Measurements from ENCODE around the gene RNF207.
A peak's percentile ranks its signal among the peaks of the same experiment; 100 is the strongest.
"Not testable (repeated sequence)": the region's sequence is repeated elsewhere in the genome, so short reads cannot be mapped to it uniquely, and the experiment has no call there.

The RNF207 gene

DNA sequence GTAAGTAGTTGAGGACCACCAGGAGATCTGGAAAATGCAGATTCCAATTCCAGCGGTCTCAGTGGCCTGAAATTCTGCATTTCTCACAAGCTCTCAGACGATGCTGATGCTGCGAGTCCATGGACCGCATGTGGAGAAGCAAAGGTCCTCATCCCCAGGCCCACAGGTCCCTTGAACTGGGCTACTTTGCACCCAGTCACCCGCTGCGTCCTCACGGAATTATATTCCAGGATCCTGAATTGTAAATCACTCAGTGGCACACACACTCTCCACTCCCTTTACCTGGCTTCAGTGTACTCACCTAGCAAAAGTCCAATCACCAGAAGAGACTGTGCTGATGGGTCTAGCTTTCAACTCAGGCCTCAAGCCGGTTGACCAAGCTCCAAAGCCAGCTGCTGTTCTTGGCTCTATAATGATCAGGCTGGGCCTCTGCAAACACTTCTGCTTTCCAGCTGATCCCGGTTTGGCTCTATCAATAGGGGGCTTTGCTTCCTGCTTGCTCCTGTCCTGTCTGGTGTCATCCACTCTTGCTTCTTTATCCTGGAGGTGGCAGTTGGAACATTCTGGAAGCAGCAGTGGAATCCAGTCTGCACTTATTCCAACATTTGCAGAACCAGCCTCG, 5.6 kb upstream of the RNF207 start:
- no peak for DNase-seq

DNA sequence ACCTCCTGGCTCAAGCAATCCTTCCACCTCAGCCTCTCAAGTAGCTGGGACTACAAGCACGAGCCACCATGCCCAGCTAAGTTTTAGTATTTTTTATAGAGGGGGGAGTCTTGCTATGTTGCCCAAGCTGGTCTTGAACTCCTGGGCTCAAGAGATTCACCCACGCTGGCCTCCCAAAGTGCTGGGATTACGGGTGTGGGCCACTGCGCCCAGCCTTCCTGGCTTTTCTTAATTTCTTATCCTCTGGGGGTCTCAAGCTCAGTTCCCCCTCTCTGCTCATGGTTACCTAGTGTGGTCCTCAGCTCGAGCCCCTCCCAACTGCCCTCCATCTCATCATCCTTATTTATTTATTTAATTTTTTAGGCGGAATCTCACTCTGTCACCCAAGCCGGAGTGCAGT, 3.7 kb upstream of the RNF207 start:
- no peak for DNase-seq

DNA sequence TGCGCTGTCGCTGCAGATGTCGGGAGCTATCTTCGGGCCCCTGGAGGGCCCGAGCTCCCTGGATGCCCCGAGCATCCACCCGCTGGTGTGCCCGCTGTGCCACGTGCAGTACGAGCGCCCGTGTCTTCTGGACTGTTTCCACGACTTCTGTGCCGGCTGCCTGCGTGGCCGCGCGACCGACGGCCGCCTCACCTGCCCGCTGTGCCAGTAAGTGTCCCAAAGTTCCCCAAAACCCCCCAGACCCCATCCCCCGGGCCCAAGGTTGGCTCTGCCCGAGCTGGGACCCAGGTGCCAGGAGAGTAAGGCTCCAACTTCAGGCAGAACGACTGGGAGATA, 569 bp downstream of the RNF207 start:
- DNase-seq = peak in 1 of 14 donors; percentile 26

DNA sequence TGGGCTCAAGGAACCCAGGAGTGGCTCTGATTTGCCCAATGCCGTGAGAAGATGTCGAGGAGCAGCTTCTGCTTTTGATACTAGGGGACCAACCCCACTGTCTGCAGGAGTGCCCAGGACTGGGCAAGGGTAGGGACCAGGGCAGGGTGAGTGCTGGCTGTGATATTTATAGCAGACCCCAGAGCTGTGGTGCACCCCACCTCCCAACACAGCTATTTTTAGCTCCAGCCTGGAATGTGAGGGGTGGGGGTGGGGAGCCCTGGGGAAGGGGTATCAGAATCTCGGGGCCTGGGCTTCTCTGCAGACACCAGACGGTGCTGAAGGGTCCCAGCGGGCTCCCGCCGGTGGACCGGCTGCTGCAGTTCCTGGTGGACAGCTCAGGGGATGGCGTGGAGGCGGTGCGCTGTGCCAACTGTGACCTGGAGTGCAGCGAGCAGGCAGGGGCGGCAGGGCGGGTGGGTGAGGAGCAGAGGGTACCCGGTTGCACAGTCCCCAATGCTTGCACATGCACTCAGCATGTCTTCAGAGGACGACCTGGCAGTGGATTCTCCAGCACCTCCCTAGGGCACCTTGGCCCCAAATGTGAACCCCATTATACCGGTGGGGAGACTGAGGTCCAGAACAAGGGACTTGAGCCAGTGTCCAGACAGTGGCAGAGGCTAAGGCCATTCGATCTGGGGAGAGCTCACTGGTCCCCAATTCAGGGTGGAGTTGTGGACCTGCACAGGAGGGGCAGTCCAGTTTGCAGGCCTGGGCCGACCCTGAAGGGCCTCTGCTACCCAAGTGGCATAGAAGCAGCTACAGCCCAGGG, 1.4 kb downstream of the RNF207 start:
- DNase-seq = no peak

DNA sequence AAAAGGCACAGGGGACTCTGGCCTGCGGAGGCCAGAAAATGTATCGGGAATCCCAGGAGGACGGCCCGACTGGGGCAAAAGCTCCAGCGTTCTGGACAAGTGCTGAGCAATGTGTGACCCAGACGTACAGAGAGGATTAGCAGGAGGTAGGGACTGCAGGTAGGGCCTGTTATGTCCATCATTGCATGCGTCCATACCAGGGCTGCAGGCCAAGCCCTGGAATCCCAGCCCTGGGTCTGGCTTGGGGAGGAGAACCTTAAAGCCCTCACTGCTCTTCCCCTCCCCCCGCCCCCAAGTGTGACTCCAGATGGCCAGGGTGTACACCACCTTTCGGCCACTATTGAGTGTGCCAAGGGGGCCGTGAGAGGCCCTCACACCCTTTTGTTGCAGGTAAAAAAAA, 2.0 kb downstream of the RNF207 start:
- peak in 1 of 14 donors; percentile 20 for DNase-seq

DNA sequence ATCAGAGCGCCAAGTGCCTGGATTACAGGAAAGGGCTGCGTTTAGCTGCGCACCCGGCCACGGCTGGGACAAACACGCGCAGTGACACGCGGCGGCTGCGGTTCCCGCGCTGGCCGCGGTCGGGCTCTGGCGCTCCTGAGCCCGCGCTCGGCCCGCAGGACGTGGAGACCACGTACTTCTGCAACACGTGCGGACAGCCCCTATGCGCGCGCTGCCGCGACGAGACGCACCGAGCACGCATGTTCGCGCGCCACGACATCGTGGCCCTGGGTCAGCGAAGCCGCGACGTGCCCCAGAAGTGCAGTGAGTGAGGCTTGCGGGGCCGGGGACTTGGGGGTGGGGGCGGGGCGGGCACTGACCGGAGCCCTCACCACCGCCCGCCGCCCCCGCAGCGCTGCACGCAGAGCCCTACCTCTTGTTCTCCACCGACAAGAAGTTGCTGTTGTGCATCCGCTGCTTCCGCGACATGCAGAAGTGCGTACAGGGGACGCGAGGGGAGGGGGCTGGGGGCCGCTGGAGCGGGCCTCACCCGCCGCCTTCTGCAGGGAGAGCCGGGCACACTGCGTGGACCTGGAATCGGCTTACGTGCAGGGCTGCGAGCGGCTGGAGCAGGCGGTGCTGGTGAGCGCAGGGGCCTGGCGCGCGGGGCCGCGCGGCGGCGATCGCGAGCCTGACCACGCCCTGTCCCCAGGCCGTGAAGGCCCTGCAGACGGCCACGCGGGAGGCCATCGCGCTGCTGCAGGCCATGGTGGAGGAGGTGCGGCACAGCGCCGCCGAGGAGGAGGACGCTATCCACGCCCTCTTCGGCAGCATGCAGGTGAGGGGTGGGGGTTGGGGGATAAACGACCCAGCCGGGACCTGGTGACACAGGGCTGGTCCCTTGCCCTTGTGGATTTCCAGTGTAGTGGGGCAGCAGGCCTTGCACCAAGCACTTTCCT, 3.1 kb downstream of the RNF207 start:
- DNase-seq = peak in 4 of 14 donors; percentile 14 to 51 (median 30)

DNA sequence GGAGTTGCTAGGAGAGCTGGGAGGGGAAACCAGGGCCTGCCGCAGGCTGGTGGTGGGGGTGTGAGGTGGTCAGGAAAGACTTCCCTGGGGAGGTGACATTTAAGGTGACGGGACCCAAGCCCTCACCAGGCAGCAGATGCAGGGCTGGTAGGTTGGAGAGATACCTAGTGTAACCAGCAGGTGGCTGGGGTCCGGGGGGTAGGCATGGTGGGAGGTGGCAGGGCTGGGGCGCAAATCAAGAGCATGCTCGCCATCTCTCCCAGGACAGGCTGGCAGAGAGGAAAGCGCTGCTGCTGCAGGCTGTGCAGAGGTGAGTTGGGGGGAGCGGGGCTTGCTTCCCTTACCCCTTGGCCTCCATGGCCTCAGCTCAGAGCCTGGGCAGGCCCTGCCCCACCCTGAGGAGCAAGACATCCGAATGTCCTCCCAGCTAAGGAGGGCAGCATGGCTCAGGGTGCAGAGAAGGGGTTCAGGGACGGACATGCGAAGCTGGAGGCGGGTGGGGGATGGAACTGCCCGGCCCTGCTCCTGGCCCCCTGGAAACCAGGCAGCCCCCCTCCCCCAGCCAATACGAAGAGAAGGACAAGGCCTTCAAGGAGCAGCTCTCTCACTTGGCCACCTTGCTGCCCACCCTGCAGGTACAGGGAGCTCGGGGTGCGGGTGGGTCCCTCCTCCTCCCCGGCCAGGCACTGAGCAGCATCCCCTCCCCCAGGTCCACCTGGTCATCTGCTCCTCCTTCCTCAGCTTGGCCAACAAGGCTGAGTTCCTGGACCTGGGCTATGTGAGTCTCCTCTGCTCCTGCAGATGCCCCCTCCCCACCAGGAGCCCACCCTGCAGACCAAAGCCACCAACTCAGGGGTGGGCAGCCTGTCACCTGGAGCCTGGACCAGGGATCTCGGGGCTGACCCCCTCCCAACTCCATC, 4.0 kb downstream of the RNF207 start:
- DNase-seq = no peak

DNA sequence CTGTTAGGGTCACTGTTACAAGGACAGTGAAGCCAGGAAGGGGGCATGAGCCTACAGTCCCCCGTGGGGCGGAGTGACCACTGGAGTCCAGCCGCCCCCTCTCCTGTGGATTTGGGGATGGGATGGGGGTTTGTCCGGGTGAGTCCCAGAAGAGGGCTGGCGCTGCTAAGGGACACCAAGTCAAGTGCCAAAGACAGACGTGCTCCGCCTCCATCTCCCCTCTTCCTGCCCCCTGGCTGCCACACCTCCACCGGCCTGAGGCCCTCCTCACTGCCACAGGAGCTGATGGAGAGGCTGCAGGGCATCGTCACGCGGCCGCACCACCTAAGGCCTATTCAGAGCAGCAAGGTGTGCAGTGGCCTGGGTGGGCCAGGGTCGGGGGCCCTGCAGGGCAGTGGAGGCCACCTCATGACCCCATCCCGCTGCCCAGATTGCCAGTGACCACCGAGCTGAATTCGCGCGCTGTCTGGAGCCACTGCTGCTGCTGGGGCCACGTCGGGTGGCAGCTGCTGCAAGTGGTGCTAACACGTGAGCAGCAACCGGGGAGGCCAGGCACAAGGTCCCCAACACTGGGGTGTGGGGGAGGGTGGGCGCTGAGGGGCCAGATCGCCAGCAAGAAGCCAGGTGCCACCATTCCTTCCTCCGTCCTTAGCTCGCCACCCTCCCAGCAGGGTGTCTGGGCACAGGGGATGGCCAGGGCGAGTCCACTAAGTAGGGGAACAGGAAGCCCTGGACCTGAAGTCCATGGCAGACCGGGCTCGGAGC, 4.9 kb downstream of the RNF207 start:
- no peak for DNase-seq

DNA sequence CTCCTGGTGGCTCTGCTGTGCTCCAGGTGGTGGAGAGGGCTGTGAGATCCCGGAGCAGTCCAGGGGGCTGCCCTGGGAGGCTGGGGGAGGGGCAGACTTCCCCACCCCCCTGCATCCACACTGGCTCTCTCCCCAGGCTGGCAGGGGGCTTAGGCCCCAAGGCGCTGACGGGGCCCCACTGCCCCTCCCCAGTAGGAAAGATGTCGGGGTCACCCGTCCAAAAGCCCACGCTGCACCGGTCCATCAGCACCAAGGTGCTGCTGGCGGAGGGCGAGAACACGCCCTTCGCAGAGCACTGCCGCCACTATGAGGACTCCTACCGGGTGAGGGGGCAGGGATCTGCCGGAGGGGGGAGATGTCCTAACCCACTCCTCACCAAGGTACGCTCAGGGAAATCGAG, 5.8 kb downstream of the RNF207 start:
- DNase-seq = no peak

DNA sequence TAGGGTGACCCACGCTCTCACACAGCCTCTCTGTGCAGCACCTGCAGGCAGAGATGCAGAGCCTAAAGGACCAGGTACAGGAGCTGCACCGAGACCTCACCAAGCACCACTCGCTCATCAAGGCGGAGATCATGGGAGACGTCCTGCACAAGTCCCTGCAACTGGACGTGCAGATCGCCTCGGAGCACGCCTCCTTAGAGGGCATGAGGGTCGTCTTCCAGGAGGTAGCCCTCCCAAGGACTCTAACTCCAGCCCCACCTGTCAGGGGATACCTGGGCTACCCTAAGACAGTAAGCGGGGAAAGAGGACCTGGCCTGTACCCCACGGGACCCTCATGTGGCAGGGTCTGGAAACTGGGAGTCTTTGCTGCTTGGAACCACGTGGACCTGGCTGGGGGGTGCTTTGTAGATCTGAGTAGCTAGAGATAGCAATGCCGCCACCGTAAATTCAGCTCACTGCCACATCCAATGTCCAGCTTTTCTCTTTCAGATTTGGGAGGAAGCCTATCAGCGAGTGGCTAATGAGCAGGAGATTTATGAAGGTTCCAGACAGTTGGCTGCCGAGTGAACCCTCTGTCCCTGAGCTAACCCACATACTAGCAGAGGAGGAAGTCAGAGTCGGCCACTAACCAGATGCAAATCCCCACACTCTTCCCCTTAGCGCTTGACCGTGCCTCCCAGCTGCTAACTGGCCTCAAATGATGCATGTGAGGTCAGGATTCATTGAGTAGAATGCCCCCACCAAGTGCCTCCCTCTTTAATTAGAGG, 6.5 kb downstream of the RNF207 start:
- no peak for DNase-seq

DNA sequence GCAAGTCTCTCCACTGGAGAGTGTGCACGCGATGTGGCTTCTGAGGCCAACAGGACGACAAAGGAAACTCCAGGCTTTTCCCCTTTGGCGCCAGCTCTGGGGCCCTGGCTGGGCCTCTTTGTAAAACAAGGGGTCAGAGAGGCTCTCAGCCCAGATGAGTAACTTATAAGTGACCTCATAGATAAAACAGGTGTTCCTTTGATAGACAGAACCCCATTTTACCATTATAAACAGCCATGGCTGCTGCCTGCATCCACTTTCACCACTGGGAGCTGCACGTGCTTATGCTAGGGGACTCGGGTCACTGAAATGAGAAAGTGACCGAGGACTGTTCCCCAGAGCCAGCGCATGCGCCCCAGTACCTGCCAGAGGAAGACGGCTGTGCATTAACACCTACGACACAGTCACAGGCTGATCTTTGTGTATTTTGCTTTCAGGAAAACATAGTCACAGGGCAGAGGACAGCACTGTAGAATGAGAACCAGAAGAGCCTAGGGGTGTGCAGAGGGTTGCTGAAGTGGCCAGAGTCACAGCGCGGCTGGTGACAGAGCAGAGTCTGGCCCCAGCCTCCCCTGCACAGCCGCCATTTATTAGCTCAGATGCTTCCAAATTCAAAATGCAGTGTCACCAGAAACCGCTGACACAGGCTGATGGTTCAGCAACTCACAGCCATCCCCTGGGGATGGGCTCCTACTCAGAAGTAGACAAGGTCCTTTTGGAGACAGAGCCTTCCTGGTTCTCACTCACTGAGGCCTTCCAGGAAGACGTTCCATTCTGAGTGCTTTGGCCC, 12.7 kb downstream of the RNF207 start:
- DNase-seq = no peak

DNA sequence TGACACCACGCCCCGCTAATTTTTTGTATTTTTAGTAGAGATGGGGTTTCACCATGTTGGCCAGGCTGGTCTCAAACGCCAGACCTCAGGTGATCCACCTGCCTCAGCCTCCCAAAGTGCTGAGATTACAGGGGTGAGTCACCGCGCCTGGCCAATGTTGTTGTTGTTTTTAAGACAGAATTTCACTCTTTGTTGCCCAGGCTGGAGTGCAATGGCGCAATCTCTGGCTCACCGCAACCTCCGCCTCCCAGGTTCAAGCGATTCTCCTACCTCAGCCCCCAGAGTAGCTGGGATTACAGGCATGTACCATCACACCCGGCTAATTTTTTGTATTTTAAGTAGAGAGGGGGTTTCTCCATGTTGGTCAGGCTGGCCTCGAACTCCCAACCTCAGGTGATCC, 13.7 kb downstream of the RNF207 start:
- DNase-seq = not testable (repeated sequence)

DNA sequence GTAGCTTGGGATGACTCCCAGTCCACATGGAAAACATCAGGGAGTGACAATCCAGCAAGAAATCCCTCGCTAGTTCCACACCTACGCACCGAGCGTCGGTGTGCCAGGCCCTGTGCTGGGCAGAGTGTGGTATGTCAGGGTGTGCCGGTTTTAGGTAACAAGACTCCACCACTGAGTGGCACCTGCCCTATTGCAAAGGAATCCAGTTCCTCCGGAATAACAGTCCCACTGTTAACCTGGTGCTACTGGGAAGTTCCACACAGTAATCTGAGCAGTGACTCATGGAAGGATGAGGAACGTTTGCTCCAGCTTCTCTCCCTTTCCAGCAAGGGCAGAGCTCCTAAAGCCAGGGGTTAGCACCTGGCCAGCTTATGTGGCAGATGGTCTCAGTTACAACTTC, 14.3 kb downstream of the RNF207 start:
- no peak for DNase-seq

DNA sequence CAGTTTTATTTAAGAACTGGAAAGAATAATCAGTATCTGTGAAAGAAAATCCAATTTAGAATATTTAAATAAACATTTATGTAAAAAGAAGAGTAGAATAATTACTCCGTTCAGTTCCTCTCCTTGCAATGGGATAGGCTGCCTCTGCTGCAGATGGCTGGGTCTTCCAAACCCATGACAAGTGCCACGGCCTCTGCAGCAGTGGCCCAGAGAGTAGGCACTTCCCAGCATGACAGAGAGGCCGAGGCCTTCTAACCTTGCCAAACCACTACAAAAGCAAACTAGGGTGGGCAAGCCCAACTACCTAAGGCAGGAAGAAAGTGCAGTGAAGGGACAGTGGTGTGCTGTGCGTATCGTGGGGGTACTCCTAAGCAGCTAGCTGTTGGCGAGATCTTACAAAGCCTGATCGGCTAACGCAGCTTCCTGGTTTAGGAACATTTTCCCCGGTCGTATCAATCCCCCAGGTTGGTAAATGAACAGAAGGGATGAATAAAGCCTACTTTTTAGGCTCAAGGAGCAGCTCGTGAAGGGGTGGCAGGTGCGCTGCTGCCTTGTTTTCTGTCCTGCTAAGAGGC, 15.4 kb downstream of the RNF207 start:
- DNase-seq = no peak

DNA sequence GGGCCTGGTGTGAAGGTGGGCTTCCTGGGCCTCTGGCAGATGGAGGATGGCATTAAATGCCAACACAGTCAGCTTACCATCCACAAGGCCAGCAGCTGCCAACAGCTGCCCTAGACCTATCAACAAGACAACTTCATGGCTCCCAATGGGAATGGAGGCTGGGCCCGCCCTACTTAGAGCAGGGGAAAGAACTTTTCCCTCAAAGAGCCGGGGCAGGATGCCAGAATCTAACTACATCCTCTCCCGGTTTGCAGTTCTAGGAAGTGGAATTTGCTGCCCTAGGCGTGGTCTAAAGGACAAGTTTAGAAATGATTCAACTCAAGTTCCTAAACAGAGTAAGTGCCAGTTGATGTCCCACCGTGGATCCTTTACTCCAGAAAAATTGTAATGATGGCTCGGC, 16.7 kb downstream of the RNF207 start:
- no peak for DNase-seq

DNA sequence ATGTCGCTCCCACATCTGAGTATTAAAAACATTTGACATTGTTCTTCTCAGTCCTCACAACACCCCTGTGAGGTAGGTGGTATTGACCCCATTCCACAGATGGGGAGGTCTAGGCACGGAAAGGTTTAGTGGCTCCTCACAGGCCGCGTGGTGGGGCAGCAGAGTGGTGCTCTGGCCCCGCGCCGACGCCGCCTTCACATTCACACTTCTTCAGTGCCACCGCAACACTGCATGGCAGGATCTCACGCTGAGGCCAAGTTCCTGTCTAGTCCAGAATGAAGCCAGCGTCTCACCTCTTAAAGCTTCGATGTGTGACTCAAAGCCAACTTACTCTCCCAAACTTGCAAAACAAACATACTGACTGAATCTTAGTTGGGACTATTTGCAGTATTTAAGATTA, 17.7 kb downstream of the RNF207 start:
- DNase-seq = no peak

DNA sequence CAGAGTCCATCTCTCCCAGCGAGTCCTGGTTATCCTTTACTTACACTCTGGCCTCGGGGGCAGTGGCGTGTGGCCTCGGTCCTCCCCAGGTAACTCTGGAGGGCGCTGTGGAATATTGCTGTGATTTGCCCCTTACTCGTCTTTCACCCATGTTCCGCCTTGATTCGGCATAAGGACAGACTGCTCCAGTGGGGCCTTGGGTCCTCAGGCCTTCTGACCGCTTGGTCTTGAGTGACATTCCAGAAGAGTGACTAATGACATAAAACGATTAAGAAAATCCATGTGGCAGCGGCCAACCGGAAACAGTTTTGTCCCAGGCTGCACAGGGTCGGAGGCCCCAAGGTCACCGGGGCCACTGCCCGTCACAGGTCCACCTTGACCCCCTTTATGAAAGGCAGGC, 18.8 kb downstream of the RNF207 start:
- no peak for DNase-seq

DNA sequence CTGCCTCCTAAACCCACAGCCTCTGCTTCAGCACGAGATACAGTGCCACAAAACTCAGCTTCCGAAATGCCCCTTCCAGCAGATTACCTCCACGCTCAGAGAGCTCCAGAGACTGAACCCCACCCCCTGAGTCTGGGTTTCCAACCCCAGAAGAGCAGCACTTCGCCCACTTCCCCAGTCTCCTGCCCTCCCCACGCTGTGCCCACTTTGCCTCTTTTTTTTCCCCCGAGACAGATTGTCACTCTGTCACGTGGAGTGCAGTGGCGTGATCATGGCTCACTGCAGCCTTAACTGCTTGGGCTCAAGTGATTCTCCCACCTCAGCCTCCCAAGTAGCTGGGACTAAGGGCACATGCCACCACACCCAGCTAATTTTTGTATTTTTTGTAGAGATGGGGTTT, 19.7 kb downstream of the RNF207 start:
- no peak for DNase-seq

DNA sequence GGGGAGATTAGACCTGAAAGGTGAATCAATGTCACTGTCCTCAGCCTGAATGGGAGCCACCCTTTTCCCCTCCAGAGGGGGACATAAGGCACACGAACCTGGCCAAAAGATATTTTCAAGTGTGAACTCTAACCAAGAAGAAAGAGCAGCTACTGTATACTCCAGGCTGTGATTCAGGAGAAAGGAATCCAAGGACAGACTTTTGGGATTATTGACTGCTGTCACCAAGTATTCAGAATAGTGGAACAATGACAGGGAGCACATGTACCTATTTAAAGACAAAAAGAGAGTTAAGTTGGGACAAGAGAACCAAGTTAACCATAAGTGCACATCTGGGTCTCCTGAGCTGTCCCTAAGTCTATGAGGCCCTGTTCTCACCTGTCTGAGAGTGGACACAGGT, 27.5 kb downstream of the RNF207 start:
- no peak for DNase-seq
